K562 (cell line): ENCODE measurements around the gene HOXD12.

Experiments used
- BACH1 ChIP-seq: fragments of 200-800 bp; sonication (Bioruptor generic); IDR thresholded peaks from 2 replicates; pipeline ENCODE4 v1.6.1; 2016; ENCODE audit warnings: missing genetic modification characterization, missing compliant biosample characterization
- C11orf30 ChIP-seq: fragments of 450-650 bp; IDR thresholded peaks from 2 replicates; pipeline ENCODE4 v1.6.1; 2016; ENCODE audit warnings: low read depth, mild to moderate bottlenecking
- CBX5 ChIP-seq: IDR thresholded peaks from 2 replicates; pipeline ENCODE4 v1.6.1; 2014; ENCODE audit warnings: low read depth, borderline replicate concordance
- CHD4 ChIP-seq: fragments of 200-600 bp; sonication (generic); IDR thresholded peaks from 3 replicates; pipeline ENCODE4 v1.6.1; 2012; ENCODE audit warnings: low read depth, mild to moderate bottlenecking, mixed read lengths, low read length, inconsistent platforms; ENCODE audit not compliant: insufficient read depth, insufficient replicate concordance, poor library complexity, severe bottlenecking
- CREM ChIP-seq: IDR thresholded peaks from 2 replicates; pipeline ENCODE4 v1.6.1; 2014; ENCODE audit warnings: antibody characterized with exemption, low read depth
- CTBP1 ChIP-seq: fragments of 450-650 bp; IDR thresholded peaks from 2 replicates; pipeline ENCODE4 v1.6.1; 2016; ENCODE audit warnings: borderline replicate concordance
- HDAC6 ChIP-seq: IDR thresholded peaks from 2 replicates; pipeline ENCODE4 v1.6.1; 2012; ENCODE audit warnings: low read depth, mild to moderate bottlenecking, control low read depth, inconsistent platforms, low read length, moderate library complexity
- KAT8 ChIP-seq: fragments of 450-650 bp; IDR thresholded peaks from 2 replicates; pipeline ENCODE4 v1.6.1; 2016; ENCODE audit warnings: low read depth, mild to moderate bottlenecking
- LEF1 ChIP-seq: fragments of 450-650 bp; IDR thresholded peaks from 2 replicates; pipeline ENCODE4 v1.6.1; 2016; ENCODE audit warnings: mild to moderate bottlenecking
- TEAD4 ChIP-seq, 2 experiments: sonication (generic) in 1 of 2; formaldehyde crosslinking in 1 of 2; IDR thresholded peaks; 2 replicates each; pipeline versions ENCODE4 v1.6.1 to v1.8.0; 2012 to 2022; ENCODE audit warnings: borderline replicate concordance in 1 of 2, inconsistent platforms in 1 of 2, low read length in 1 of 2, mild to moderate bottlenecking in 1 of 2, missing genetic modification reagents in 1 of 2
- ZNF124 ChIP-seq: sonication (generic); formaldehyde crosslinking; IDR thresholded peaks from 2 replicates; pipeline ENCODE4 v1.8.1; 2022; ENCODE audit warnings: missing genetic modification reagents
- TF ChIP-seq, protein P1 (sequence below): fragments of 450-650 bp; IDR thresholded peaks from one replicate; pipeline ENCODE4 v1.6.1; 2018; ENCODE audit warnings: mild to moderate bottlenecking, moderate library complexity; ENCODE audit not compliant: partially characterized antibody
- TF ChIP-seq, protein P2 (sequence below): sonication (generic); formaldehyde crosslinking; IDR thresholded peaks from 2 replicates; pipeline ENCODE4 v1.5.0; 2020; ENCODE audit warnings: missing genetic modification reagents

DNA sequence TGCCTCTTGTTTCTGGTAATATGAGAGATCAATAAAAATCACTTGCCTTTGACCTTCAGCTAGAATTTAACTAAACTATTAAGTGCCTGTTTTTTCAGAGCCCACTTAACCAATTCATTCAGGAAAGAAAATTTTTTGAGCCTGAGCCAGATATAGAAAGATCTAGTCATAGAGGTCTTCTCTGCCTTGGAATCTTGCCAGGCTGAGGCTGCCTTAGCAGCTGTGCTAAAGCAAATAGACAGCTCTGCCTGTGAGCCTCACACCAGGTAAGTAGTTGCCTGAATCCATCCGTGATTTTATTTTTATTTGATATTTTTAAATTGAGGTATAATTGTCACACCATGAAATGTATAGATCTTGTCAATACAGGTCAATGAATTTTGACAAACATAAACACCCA, 43.2 kb upstream of the HOXD12 start:
- TF ChIP-seq HDAC6 (no peak), BACH1 (no peak), LEF1 (no peak), KAT8 (no peak), CREM (no peak), CHD4 (no peak), ZNF124 (CRISPR knock-in tag) (no peak), TEAD4 (IDR thresholded peaks at IDR 0.05; ENCODE audit: low read length) (no peak), TEAD4 (CRISPR knock-in tag; IDR thresholded peaks at IDR 0.05; ENCODE audit: borderline replicate concordance) (no peak), CBX5 (no peak), CTBP1 (no peak), C11orf30 (no peak)
- TF ChIP-seq, protein P1, sequence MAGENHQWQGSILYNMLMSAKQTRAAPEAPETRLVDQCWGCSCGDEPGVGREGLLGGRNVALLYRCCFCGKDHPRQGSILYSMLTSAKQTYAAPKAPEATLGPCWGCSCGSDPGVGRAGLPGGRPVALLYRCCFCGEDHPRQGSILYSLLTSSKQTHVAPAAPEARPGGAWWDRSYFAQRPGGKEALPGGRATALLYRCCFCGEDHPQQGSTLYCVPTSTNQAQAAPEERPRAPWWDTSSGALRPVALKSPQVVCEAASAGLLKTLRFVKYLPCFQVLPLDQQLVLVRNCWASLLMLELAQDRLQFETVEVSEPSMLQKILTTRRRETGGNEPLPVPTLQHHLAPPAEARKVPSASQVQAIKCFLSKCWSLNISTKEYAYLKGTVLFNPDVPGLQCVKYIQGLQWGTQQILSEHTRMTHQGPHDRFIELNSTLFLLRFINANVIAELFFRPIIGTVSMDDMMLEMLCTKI = no peak
- TF ChIP-seq, protein P2, sequence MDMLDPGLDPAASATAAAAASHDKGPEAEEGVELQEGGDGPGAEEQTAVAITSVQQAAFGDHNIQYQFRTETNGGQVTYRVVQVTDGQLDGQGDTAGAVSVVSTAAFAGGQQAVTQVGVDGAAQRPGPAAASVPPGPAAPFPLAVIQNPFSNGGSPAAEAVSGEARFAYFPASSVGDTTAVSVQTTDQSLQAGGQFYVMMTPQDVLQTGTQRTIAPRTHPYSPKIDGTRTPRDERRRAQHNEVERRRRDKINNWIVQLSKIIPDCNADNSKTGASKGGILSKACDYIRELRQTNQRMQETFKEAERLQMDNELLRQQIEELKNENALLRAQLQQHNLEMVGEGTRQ = no peak
